Kidney epithelial cell (primary cell): ENCODE results near the gene TP73. TPM values are rescaled to one million over a fixed set of nuclear protein-coding genes. Genes with fewer than 3 reads are reported as not detected.

Source experiments
- DNase-seq: peaks from one replicate; pipeline ENCODE4 v3.0.0-alpha.2; 2010; ENCODE audit warnings: low read depth
- H3K27me3 ChIP-seq: 2 replicates; pipeline ENCODE4 v1.6.0; 2011; ENCODE audit warnings: low read length; ENCODE audit not compliant: control insufficient read depth, insufficient read depth
- H3K36me3 ChIP-seq: 2 replicates; pipeline ENCODE4 v1.5.1; 2011; ENCODE audit warnings: low read length; ENCODE audit not compliant: control insufficient read depth, insufficient read depth
- H3K4me3 ChIP-seq: 2 replicates; pipeline ENCODE4 v1.5.1; 2011; ENCODE audit warnings: low read depth, mild to moderate bottlenecking, control low read depth, low read length
- total RNA-seq: library from RNA; depleted of rRNA; stranded (reverse); fragments of >200 nt; gene quantifications from 2 replicates; pipeline ENCODE4 v1.2.3, GENCODE V29; 2015
- TF ChIP-seq, protein P1 (sequence below): IDR thresholded peaks from 2 replicates; pipeline ENCODE4 v1.5.1; 2011; ENCODE audit warnings: mild to moderate bottlenecking, moderate library complexity, low read length, control low read depth, inconsistent platforms; ENCODE audit not compliant: insufficient read depth, poor library complexity, severe bottlenecking

The TP73 gene
- total RNA-seq, 1 donor from 2014 or later = 0.04 TPM

DNA sequence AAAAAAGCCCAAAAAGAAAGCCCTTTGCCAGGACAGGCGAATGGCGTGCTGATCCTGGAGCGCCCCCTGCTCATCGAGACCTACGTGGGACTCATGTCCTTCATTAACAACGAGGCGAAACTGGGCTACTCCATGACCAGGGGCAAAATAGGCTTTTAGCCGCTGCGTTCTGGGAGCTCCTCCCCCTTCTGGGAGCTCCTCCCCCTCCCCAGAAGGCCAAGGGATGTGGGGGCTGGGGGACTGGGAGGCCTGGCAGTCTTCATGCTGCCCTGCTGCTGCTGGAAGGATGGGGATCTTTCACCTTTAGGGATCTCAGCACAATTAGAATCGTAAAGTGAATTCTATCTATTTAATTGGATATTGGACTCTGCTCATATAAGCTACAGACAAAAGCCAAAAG lies 23.9 kb upstream of the TP73 start:
- TF ChIP-seq, protein P1, sequence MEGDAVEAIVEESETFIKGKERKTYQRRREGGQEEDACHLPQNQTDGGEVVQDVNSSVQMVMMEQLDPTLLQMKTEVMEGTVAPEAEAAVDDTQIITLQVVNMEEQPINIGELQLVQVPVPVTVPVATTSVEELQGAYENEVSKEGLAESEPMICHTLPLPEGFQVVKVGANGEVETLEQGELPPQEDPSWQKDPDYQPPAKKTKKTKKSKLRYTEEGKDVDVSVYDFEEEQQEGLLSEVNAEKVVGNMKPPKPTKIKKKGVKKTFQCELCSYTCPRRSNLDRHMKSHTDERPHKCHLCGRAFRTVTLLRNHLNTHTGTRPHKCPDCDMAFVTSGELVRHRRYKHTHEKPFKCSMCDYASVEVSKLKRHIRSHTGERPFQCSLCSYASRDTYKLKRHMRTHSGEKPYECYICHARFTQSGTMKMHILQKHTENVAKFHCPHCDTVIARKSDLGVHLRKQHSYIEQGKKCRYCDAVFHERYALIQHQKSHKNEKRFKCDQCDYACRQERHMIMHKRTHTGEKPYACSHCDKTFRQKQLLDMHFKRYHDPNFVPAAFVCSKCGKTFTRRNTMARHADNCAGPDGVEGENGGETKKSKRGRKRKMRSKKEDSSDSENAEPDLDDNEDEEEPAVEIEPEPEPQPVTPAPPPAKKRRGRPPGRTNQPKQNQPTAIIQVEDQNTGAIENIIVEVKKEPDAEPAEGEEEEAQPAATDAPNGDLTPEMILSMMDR = no peak
- H3K36me3 ChIP-seq = no peaks in the 10 kb centered on the region

DNA sequence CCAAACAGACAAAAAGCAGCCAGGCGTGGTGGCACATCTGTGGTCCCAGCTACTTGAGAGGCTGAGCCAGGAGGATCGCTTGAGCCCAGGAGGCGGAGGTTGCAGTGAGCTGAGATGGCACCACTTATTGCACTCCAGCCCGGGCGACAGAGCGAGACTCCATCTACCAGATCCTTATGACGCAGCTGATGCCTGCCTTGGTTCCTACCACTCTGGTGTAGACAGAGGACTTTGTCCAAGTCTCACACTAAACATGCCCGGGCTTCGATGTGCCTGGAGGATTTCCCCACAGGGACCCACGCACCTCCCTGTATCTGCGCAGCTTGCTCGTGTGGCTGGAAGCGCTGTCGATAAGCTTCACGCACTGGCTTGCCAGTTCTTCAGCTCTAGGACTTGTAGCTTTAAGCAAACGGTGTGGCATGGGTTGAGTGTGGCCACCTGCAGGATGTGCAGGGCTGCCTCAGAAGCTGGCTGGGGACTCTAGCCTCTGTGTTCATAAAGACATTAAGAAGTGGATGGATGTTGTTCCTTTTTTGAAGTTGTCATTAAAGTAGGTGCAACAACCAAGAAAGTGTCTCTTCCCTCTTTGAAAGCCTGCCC lies 22.7 kb upstream of the TP73 start:
- no peaks in the 10 kb centered on the region for H3K27me3 ChIP-seq
- TF ChIP-seq, protein P1 = no peak
- no peaks in the 10 kb centered on the region for H3K36me3 ChIP-seq
- no peak overlapping the region for H3K4me3 ChIP-seq
- no peak for DNase-seq

More for the DNA sequence above, 23.9 kb upstream of the TP73 start:
- DNase-seq = no peak
- Histone ChIP-seq H3K27me3 (no peaks in the 10 kb centered on the region), H3K4me3 (no peak overlapping the region)

DNA sequence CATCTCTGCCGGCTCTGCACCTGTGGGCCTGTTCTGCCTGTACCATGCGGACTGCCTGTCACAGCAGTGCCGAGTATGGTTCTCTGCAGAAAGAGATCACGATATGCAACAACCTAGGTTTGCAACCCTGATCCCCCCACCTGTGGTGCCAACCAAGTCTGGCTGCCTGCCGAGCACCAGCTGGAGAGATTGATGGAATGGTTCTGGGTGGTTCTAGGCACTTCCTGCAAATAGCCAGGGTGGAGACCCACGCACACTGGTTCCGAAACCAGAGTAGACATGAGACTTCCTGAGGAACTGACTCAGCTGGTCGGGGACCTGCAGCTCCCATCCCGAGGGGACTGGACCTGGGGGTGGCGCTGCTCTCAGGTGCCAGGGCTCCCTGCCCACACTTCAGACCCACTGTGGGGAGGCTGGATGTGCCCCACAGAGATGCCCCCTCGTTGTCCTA lies 22.1 kb upstream of the TP73 start:
- no peak for DNase-seq
- TF ChIP-seq, protein P1 = no peak
- Histone ChIP-seq H3K27me3 (no peaks in the 10 kb centered on the region), H3K4me3 (no peak overlapping the region), H3K36me3 (no peaks in the 10 kb centered on the region)

DNA sequence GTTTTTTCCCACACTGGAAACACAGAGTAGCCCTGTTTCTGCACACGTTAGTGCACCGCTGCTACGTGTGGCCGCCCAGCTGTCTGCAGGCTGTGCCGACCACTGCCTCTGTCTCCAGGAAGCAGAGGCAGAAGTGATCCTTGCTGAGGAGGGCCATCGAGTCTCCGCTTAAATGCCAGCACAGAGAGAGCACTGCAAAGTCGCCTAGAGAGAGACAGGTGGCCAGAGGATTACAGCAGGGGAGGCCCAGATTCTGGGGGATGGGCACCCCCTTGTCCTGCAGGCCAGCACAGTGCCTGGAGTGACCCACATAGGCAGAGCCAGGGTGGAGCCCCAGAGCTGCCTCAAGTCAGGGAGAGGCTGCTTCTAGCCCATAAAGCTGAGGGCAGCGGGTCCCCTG lies 21.4 kb upstream of the TP73 start:
- DNase-seq = no peak
- no peaks in the 10 kb centered on the region for H3K27me3 ChIP-seq
- no peaks in the 10 kb centered on the region for H3K36me3 ChIP-seq
- no peak overlapping the region for H3K4me3 ChIP-seq
- TF ChIP-seq, protein P1 = no peak

DNA sequence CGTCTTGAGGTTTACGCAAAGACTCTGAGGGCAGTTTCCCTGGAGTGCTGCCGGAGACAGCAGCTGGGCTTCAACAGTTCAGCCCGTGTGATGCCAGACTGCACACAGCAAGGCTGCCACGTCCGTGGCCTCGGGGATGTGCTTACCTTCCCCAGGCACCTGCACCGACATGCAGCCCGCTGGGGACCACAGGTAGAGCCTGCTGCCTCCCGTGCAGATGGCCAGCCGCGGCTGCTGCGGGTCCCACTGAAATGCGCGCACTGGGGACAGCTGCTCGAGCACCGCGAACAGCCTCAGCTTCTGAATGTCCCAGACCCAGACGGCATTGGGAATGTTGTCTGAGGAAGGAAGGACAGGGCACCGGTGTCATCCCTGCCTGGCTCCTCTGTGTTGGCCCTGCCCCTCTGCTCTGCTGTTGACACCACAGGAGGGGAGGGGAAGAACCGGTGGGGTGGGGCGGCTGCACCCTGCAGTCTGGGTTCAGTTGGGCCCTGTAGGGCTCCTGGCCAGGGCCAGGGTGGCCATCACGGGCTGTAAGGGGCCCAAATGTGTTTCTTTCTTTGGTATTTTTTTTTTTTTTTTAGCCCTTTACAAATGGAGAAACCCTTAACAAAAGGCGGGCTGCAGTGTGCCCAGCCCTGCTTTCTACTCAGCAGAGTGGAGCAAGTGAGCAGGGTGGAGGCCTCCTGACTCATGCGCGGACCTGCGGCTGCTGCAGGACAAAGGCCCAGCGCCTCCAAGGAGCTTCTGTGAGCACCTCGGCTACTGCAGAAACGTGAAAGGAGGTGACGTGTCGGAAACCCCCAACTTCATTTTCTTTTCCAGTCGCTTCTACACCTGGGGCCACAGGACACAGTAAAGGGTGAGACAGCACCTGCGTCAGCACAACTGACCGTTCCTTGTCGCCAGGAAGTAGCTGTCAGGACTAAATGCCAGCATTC lies 20.7 kb upstream of the TP73 start:
- Histone ChIP-seq H3K36me3 (no peaks in the 10 kb centered on the region), H3K27me3 (no peaks in the 10 kb centered on the region), H3K4me3 (no peak overlapping the region)
- TF ChIP-seq, protein P1 = no peak
- no peak for DNase-seq

DNA sequence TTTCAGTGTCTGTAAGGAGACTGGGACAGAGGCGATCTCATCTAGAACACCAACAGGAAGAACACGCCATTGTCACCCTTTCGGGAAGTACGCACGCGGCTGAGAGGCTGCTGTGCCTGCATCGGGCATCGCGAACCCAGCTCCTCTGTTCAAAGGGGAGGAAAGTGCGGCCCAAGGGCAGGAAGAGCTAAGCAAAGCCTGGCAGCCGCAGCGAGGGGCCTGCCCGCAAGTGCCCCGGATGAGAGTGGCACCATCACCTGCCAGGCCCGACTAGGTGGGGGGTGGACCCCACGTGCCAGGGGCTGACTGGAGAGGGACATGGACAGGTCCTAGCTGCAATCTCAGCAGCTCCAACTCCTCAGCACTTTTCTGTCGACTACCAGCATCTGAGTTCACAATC lies 20.0 kb upstream of the TP73 start:
- Histone ChIP-seq H3K4me3 (no peak overlapping the region), H3K36me3 (no peaks in the 10 kb centered on the region), H3K27me3 (no peaks in the 10 kb centered on the region)
- DNase-seq = no peak
- TF ChIP-seq, protein P1 = no peak
